HG02840 (cell line): Measurements from ENCODE around the gene GPS2.
"Not testable (repeated sequence)": the region's sequence is repeated elsewhere in the genome, so short reads cannot be mapped to it uniquely, and the experiment has no call there.

ENCODE experiments used
- ATAC-seq: cut with Tn5 transposase; IDR thresholded peaks from one replicate; pipeline ENCODE4 v1.9.1; 2021; ENCODE audit warnings: mild to moderate bottlenecking, moderate library complexity, moderate number of reproducible peaks; ENCODE audit not compliant: unreplicated experiment, low FRiP score

Gene GPS2

GRCh38 chr17:7340179-7340578 lies 25.0 kb upstream of the GPS2 start:
- no peak for ATAC-seq

- not testable (repeated sequence) for ATAC-seq
These were observed 22.4 kb upstream of the GPS2 start for GRCh38 chr17:7337600-7337999.

GRCh38 chr17:7336240-7337175 lies 21.3 kb upstream of the GPS2 start, which contains the start of gene ACAP1:
Gene ACAP1, plus strand, starts transcription at chr17:7336529. Its CDS starts 206 bp downstream, at chr17:7336735.
- ATAC-seq: no peak

- ATAC-seq: not testable (repeated sequence)
These were observed 20.6 kb upstream of the GPS2 start for GRCh38 chr17:7335765-7336164.

- ATAC-seq: no peak
These were observed 19.9 kb upstream of the GPS2 start for GRCh38 chr17:7334938-7335538.

- not testable (repeated sequence) for ATAC-seq
These were observed 17.5 kb upstream of the GPS2 start for GRCh38 chr17:7332600-7333069.

GRCh38 chr17:7332111-7332510 lies 17.0 kb upstream of the GPS2 start:
- no peak for ATAC-seq

GRCh38 chr17:7330638-7331015 lies 15.5 kb upstream of the GPS2 start:
- no peak for ATAC-seq

GRCh38 chr17:7329997-7330637 lies 15.0 kb upstream of the GPS2 start:
- ATAC-seq: peak; percentile 31

- peak; percentile 62 for ATAC-seq
These were observed 14.3 kb upstream of the GPS2 start for GRCh38 chr17:7329374-7329996.

GRCh38 chr17:7328840-7329373 lies 13.7 kb upstream of the GPS2 start, which contains the start of gene NEURL4:
Gene NEURL4, minus strand, starts transcription at chr17:7329335. Its CDS starts 23 bp downstream, at chr17:7329312.
- no peak for ATAC-seq

- no peak for ATAC-seq
These were observed 12.8 kb upstream of the GPS2 start for GRCh38 chr17:7328009-7328408.

GRCh38 chr17:7327501-7327900 lies 12.3 kb upstream of the GPS2 start:
- ATAC-seq: no peak

- ATAC-seq: no peak
These were observed 11.9 kb upstream of the GPS2 start for GRCh38 chr17:7327056-7327455.

- no peak for ATAC-seq
These were observed 11.0 kb upstream of the GPS2 start for GRCh38 chr17:7326186-7326585.

- ATAC-seq: no peak
These were observed 9.9 kb upstream of the GPS2 start for GRCh38 chr17:7325031-7325528.

- no peak for ATAC-seq
These were observed 9.2 kb upstream of the GPS2 start for GRCh38 chr17:7324438-7324779.

GRCh38 chr17:7323731-7324437 lies 8.7 kb upstream of the GPS2 start:
- ATAC-seq: no peak

- no peak for ATAC-seq
These were observed 7.5 kb upstream of the GPS2 start for GRCh38 chr17:7322520-7323194.
